ENCODE results near the gene EFCAB6.

The EFCAB6 gene

GRCh38 chr22:43812149-43812842 lies at the start of gene EFCAB6:
Gene EFCAB6, minus strand, starts transcription at chr22:43812305. Its CDS starts 29,987 bp downstream, at chr22:43782318.
- peak; percentile 77 for DNase-seq (ENCODE audit: low read depth, low spot score)

GRCh38 chr22:43861529-43861928 lies 49.4 kb upstream of the EFCAB6 start:
- no peak for DNase-seq (ENCODE audit: low read depth, low spot score)

GRCh38 chr22:43860831-43861230 lies 48.7 kb upstream of the EFCAB6 start:
- no peak for DNase-seq (ENCODE audit: low read depth, low spot score)

- DNase-seq (ENCODE audit: low read depth, low spot score): no peak
Observed at GRCh38 chr22:43860126-43860525, 48.0 kb upstream of the EFCAB6 start.

- no peak for DNase-seq (ENCODE audit: low read depth, low spot score)
Observed at GRCh38 chr22:43859621-43860020, 47.5 kb upstream of the EFCAB6 start.

- no peak for DNase-seq (ENCODE audit: low read depth, low spot score)
Observed at GRCh38 chr22:43859176-43859575, 47.1 kb upstream of the EFCAB6 start.

- no peak for DNase-seq (ENCODE audit: low read depth, low spot score)
Observed at GRCh38 chr22:43858156-43858895, 46.2 kb upstream of the EFCAB6 start.

- no peak for DNase-seq (ENCODE audit: low read depth, low spot score)
Observed at GRCh38 chr22:43857367-43857766, 45.3 kb upstream of the EFCAB6 start.

- no peak for DNase-seq (ENCODE audit: low read depth, low spot score)
Observed at GRCh38 chr22:43855431-43855830, 43.3 kb upstream of the EFCAB6 start.

GRCh38 chr22:43854786-43855271 lies 42.7 kb upstream of the EFCAB6 start:
- no peak for DNase-seq (ENCODE audit: low read depth, low spot score)

- no peak for DNase-seq (ENCODE audit: low read depth, low spot score)
Observed at GRCh38 chr22:43854121-43854785, 42.1 kb upstream of the EFCAB6 start.

- no peak for DNase-seq (ENCODE audit: low read depth, low spot score)
Observed at GRCh38 chr22:43853328-43853931, 41.3 kb upstream of the EFCAB6 start.

- no peak for DNase-seq (ENCODE audit: low read depth, low spot score)
Observed at GRCh38 chr22:43852573-43853327, 40.6 kb upstream of the EFCAB6 start.

- no peak for DNase-seq (ENCODE audit: low read depth, low spot score)
Observed at GRCh38 chr22:43851979-43852307, 39.8 kb upstream of the EFCAB6 start.

- DNase-seq (ENCODE audit: low read depth, low spot score): no peak
Observed at GRCh38 chr22:43851058-43851978, 39.2 kb upstream of the EFCAB6 start.

GRCh38 chr22:43850529-43850928 lies 38.4 kb upstream of the EFCAB6 start:
- DNase-seq (ENCODE audit: low read depth, low spot score): no peak

GRCh38 chr22:43849731-43850130 lies 37.6 kb upstream of the EFCAB6 start:
- DNase-seq (ENCODE audit: low read depth, low spot score): no peak

- DNase-seq (ENCODE audit: low read depth, low spot score): no peak
Observed at GRCh38 chr22:43848366-43849171, 36.5 kb upstream of the EFCAB6 start.

Measured in smooth muscle cell of the brain vasculature (primary cell).